Measurements from ENCODE around the gene L3MBTL4.

The L3MBTL4 gene

GRCh38 chr18:6414723-6415417 is at the start of gene L3MBTL4:
TSS of gene L3MBTL4 (minus strand) at chr18:6414911. CDS start at chr18:6311625, 103,286 bp downstream.
- Histone ChIP-seq H3K4me3 (ENCODE audit: low read depth in 1 of 5, low read length in 5 of 5) (peak within 1 kb of the TSS; percentile 82 to 95 (median 88)), H3K27me3 (ENCODE audit: control insufficient read depth in 5 of 5, insufficient read depth in 4 of 5, low read length in 5 of 5) (no peaks in the 10 kb centered on the region), H3K36me3 (ENCODE audit: control insufficient read depth in 5 of 5, insufficient read depth in 5 of 5, low read length in 5 of 5) (no peaks in the 10 kb centered on the region), H3K27ac (ENCODE audit: low read depth, low read length) (peak within 1 kb of the TSS; percentile 85), H3K9me3 (ENCODE audit: control insufficient read depth in 5 of 5, low read length in 5 of 5) (no peaks in the 10 kb centered on the region), H3K9ac (ENCODE audit: low read length in 5 of 5) (peak within 1 kb of the TSS; percentile 71 to 96 (median 91)), H3K4me1 (ENCODE audit: control insufficient read depth in 5 of 5, insufficient read depth in 5 of 5, low read length in 5 of 5) (peaks cover 2 to 27% (median 26%) of the 10 kb centered on the region in 5 donors)

- Histone ChIP-seq H3K4me3 (ENCODE audit: low read depth in 1 of 5, low read length in 5 of 5) (no peak overlapping the region), H3K9me3 (ENCODE audit: control insufficient read depth in 5 of 5, low read length in 5 of 5) (no peaks in the 10 kb centered on the region), H3K9ac (ENCODE audit: low read length in 5 of 5) (no peak overlapping the region), H3K27me3 (ENCODE audit: control insufficient read depth in 5 of 5, insufficient read depth in 4 of 5, low read length in 5 of 5) (no peaks in the 10 kb centered on the region), H3K27ac (ENCODE audit: low read depth, low read length) (no peak overlapping the region), H3K4me1 (ENCODE audit: control insufficient read depth in 5 of 5, insufficient read depth in 5 of 5, low read length in 5 of 5) (no peaks in the 10 kb centered on the region), H3K36me3 (ENCODE audit: control insufficient read depth in 5 of 5, insufficient read depth in 5 of 5, low read length in 5 of 5) (no peaks in the 10 kb centered on the region)
Observed at GRCh38 chr18:6452194-6452593, 37.5 kb upstream of the L3MBTL4 start.

GRCh38 chr18:6449213-6449612 is 34.5 kb upstream of the L3MBTL4 start:
- Histone ChIP-seq H3K4me1 (ENCODE audit: control insufficient read depth in 5 of 5, insufficient read depth in 5 of 5, low read length in 5 of 5) (no peaks in the 10 kb centered on the region), H3K36me3 (ENCODE audit: control insufficient read depth in 5 of 5, insufficient read depth in 5 of 5, low read length in 5 of 5) (no peaks in the 10 kb centered on the region), H3K27ac (ENCODE audit: low read depth, low read length) (no peak overlapping the region), H3K27me3 (ENCODE audit: control insufficient read depth in 5 of 5, insufficient read depth in 4 of 5, low read length in 5 of 5) (no peaks in the 10 kb centered on the region), H3K9me3 (ENCODE audit: control insufficient read depth in 5 of 5, low read length in 5 of 5) (no peaks in the 10 kb centered on the region), H3K4me3 (ENCODE audit: low read depth in 1 of 5, low read length in 5 of 5) (no peak overlapping the region), H3K9ac (ENCODE audit: low read length in 5 of 5) (no peak overlapping the region)

- Histone ChIP-seq H3K9me3 (ENCODE audit: control insufficient read depth in 5 of 5, low read length in 5 of 5) (no peaks in the 10 kb centered on the region), H3K36me3 (ENCODE audit: control insufficient read depth in 5 of 5, insufficient read depth in 5 of 5, low read length in 5 of 5) (no peaks in the 10 kb centered on the region), H3K4me3 (ENCODE audit: low read depth in 1 of 5, low read length in 5 of 5) (no peak overlapping the region), H3K9ac (ENCODE audit: low read length in 5 of 5) (no peak overlapping the region), H3K27me3 (ENCODE audit: control insufficient read depth in 5 of 5, insufficient read depth in 4 of 5, low read length in 5 of 5) (no peaks in the 10 kb centered on the region), H3K27ac (ENCODE audit: low read depth, low read length) (no peak overlapping the region), H3K4me1 (ENCODE audit: control insufficient read depth in 5 of 5, insufficient read depth in 5 of 5, low read length in 5 of 5) (no peaks in the 10 kb centered on the region)
Observed at GRCh38 chr18:6444466-6445228, 29.9 kb upstream of the L3MBTL4 start.

- Histone ChIP-seq H3K4me1 (ENCODE audit: control insufficient read depth in 5 of 5, insufficient read depth in 5 of 5, low read length in 5 of 5) (no peaks in the 10 kb centered on the region), H3K36me3 (ENCODE audit: control insufficient read depth in 5 of 5, insufficient read depth in 5 of 5, low read length in 5 of 5) (no peaks in the 10 kb centered on the region), H3K9ac (ENCODE audit: low read length in 5 of 5) (no peak overlapping the region), H3K27me3 (ENCODE audit: control insufficient read depth in 5 of 5, insufficient read depth in 4 of 5, low read length in 5 of 5) (peaks cover 0 to 3% (median 0%) of the 10 kb centered on the region in 5 donors), H3K9me3 (ENCODE audit: control insufficient read depth in 5 of 5, low read length in 5 of 5) (no peaks in the 10 kb centered on the region), H3K27ac (ENCODE audit: low read depth, low read length) (no peak overlapping the region), H3K4me3 (ENCODE audit: low read depth in 1 of 5, low read length in 5 of 5) (no peak overlapping the region)
Observed at GRCh38 chr18:6441200-6441599, 26.5 kb upstream of the L3MBTL4 start.

GRCh38 chr18:6437937-6438818 is 23.5 kb upstream of the L3MBTL4 start:
- Histone ChIP-seq H3K9ac (ENCODE audit: low read length in 5 of 5) (no peak overlapping the region), H3K9me3 (ENCODE audit: control insufficient read depth in 5 of 5, low read length in 5 of 5) (no peaks in the 10 kb centered on the region), H3K27me3 (ENCODE audit: control insufficient read depth in 5 of 5, insufficient read depth in 4 of 5, low read length in 5 of 5) (peaks cover 0 to 3% (median 0%) of the 10 kb centered on the region in 5 donors), H3K27ac (ENCODE audit: low read depth, low read length) (no peak overlapping the region), H3K4me3 (ENCODE audit: low read depth in 1 of 5, low read length in 5 of 5) (no peak overlapping the region), H3K36me3 (ENCODE audit: control insufficient read depth in 5 of 5, insufficient read depth in 5 of 5, low read length in 5 of 5) (no peaks in the 10 kb centered on the region), H3K4me1 (ENCODE audit: control insufficient read depth in 5 of 5, insufficient read depth in 5 of 5, low read length in 5 of 5) (no peaks in the 10 kb centered on the region)

GRCh38 chr18:6435731-6436130 is 21.0 kb upstream of the L3MBTL4 start:
- Histone ChIP-seq H3K4me1 (ENCODE audit: control insufficient read depth in 5 of 5, insufficient read depth in 5 of 5, low read length in 5 of 5) (no peaks in the 10 kb centered on the region), H3K4me3 (ENCODE audit: low read depth in 1 of 5, low read length in 5 of 5) (no peak overlapping the region), H3K27ac (ENCODE audit: low read depth, low read length) (no peak overlapping the region), H3K36me3 (ENCODE audit: control insufficient read depth in 5 of 5, insufficient read depth in 5 of 5, low read length in 5 of 5) (no peaks in the 10 kb centered on the region), H3K9ac (ENCODE audit: low read length in 5 of 5) (no peak overlapping the region), H3K27me3 (ENCODE audit: control insufficient read depth in 5 of 5, insufficient read depth in 4 of 5, low read length in 5 of 5) (peaks cover 0 to 3% (median 0%) of the 10 kb centered on the region in 5 donors), H3K9me3 (ENCODE audit: control insufficient read depth in 5 of 5, low read length in 5 of 5) (no peaks in the 10 kb centered on the region)

GRCh38 chr18:6434987-6435709 is 20.4 kb upstream of the L3MBTL4 start:
- Histone ChIP-seq H3K36me3 (ENCODE audit: control insufficient read depth in 5 of 5, insufficient read depth in 5 of 5, low read length in 5 of 5) (no peaks in the 10 kb centered on the region), H3K27ac (ENCODE audit: low read depth, low read length) (no peak overlapping the region), H3K9ac (ENCODE audit: low read length in 5 of 5) (no peak overlapping the region), H3K9me3 (ENCODE audit: control insufficient read depth in 5 of 5, low read length in 5 of 5) (no peaks in the 10 kb centered on the region), H3K4me3 (ENCODE audit: low read depth in 1 of 5, low read length in 5 of 5) (peak overlapping the region in 1 of 5 donors; percentile 30), H3K27me3 (ENCODE audit: control insufficient read depth in 5 of 5, insufficient read depth in 4 of 5, low read length in 5 of 5) (peaks cover 0 to 3% (median 0%) of the 10 kb centered on the region in 5 donors), H3K4me1 (ENCODE audit: control insufficient read depth in 5 of 5, insufficient read depth in 5 of 5, low read length in 5 of 5) (no peaks in the 10 kb centered on the region)

GRCh38 chr18:6434481-6434880 is 19.8 kb upstream of the L3MBTL4 start:
- Histone ChIP-seq H3K36me3 (ENCODE audit: control insufficient read depth in 5 of 5, insufficient read depth in 5 of 5, low read length in 5 of 5) (no peaks in the 10 kb centered on the region), H3K4me3 (ENCODE audit: low read depth in 1 of 5, low read length in 5 of 5) (peak overlapping the region in 4 of 5 donors; percentile 2 to 35 (median 30))

More at GRCh38 chr18:6434481-6434880, 19.8 kb upstream of the L3MBTL4 start:
- Histone ChIP-seq H3K27me3 (ENCODE audit: control insufficient read depth in 5 of 5, insufficient read depth in 4 of 5, low read length in 5 of 5) (peaks cover 0 to 3% (median 0%) of the 10 kb centered on the region in 5 donors), H3K4me1 (ENCODE audit: control insufficient read depth in 5 of 5, insufficient read depth in 5 of 5, low read length in 5 of 5) (no peaks in the 10 kb centered on the region), H3K27ac (ENCODE audit: low read depth, low read length) (no peak overlapping the region), H3K9ac (ENCODE audit: low read length in 5 of 5) (peak overlapping the region in 1 of 5 donors; percentile 9), H3K9me3 (ENCODE audit: control insufficient read depth in 5 of 5, low read length in 5 of 5) (no peaks in the 10 kb centered on the region)
